Activated naive CD4-positive, alpha-beta T cell treated with anti-CD3 and anti-CD28 coated beads, Interleukin-2, amount 50 U/mL, for 24 hours (primary cell): ENCODE data around the gene INAFM2.

ENCODE experiments used
- H3K27ac Mint-ChIP-seq: one replicate; pipeline ENCODE4 v1.8.0; 2021; ENCODE audit warnings: mild to moderate bottlenecking, mixed read lengths
- H3K27me3 Mint-ChIP-seq: one replicate; pipeline ENCODE4 v1.8.0; 2021; ENCODE audit warnings: mixed read lengths
- H3K36me3 Mint-ChIP-seq: one replicate; pipeline ENCODE4 v1.8.0; 2021; ENCODE audit warnings: mixed read lengths
- H3K4me1 Mint-ChIP-seq: one replicate; pipeline ENCODE4 v1.8.0; 2021; ENCODE audit warnings: mixed read lengths
- H3K4me3 Mint-ChIP-seq: one replicate; pipeline ENCODE4 v1.8.0; 2021; ENCODE audit warnings: mild to moderate bottlenecking, mixed read lengths
- H3K9me3 Mint-ChIP-seq: one replicate; pipeline ENCODE4 v1.8.0; 2021; ENCODE audit warnings: mixed read lengths

Gene INAFM2

DNA sequence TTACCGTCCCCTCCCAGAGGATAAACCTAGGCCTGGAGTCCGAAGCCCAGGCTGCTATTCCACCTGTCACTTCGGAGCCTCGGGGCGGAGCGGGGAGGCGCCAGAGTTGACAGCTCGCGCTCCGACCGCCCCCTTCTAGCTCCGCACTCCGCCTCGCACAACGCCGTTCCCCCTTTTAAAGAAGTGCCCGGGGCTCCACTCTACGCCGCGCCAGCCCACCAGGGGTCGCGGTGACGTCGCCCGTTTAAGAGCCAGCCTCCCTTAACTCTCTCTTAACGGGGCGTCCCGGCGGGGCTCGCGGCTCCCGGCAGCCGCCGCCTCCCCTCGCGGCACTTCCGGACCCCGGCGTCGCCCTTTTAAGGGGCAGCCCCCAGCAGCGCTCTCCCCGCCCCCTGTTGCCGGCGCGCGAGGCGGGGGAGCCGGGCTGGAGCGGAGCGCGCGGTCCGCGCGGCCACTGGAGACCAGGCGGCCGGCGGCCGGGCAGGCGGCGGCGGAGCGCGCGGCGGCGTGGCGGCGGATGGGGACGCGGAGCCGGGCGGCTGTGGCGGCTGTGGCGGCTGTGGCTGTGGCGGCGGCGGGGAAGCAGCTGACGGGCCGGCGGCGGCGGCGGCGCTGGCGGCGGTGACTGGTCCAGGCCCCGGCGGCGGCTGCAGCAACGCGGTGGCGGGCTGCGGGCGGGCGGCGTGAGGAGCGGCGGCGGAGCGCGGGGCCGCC, at the start of gene INAFM2:
TSS of gene INAFM2 (plus strand) at position 454 of the 714 bp plus-strand sequence. CDS start 364 bp downstream, outside the sequence.
- H3K4me1 Mint-ChIP-seq, result peaks cover 41% of the 10 kb centered on the region
- no peak within 1 kb of the TSS for H3K27ac Mint-ChIP-seq
- peak within 1 kb of the TSS; percentile 85 for H3K4me3 Mint-ChIP-seq
- no peaks in the 10 kb centered on the region for H3K27me3 Mint-ChIP-seq
- no peaks in the 10 kb centered on the region for H3K9me3 Mint-ChIP-seq
- H3K36me3 Mint-ChIP-seq, result no peaks in the 10 kb centered on the region

DNA sequence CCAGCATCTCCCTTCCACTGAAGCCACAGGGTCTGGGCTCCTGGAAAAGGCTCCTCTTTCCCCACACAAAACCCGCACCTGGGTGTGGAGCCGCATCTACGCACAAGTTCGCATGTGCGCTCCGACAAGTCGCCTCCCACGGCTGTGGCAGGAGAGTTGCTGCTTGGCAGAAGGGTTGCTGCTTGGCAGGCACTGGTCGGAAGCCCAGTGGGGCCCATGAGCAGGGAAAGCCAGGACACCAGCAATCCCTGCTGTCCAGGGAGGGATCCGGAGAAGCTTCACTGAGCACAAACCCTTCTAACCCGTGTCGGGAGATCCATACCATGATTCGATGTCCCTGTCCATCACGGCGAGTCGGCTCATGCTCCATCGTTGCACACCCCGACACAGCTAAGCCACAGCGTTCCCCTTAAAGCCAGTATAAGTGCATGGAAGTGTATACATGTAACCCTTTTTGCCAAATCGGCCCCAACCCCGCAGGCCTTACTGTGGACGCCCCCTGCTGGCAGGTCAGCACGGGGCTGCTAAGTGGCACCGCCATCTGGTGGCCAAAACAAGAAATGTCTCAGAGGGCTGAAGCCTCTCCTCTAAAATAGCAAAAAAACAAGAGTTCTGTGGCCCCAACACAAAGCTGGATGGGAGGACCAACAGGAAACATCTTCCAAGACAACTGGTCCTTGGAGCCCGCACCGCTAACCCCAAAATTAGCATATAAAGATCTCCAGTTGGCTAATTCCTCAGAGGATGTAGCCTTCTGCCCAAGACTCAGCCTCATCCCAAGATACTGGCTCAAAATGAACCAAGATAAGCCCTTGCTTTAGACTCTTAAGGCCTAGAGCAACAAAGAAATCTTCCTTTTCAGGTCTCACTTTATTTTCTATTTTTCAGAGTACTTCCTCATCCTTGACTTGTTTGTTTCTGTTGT, 48.9 kb upstream of the INAFM2 start:
- H3K4me3 Mint-ChIP-seq, result no peak overlapping the region
- H3K4me1 Mint-ChIP-seq, result no peaks in the 10 kb centered on the region
- no peaks in the 10 kb centered on the region for H3K36me3 Mint-ChIP-seq
- H3K9me3 Mint-ChIP-seq, result no peaks in the 10 kb centered on the region
- H3K27ac Mint-ChIP-seq, result peak overlapping the region; percentile 70
- peaks cover 8% of the 10 kb centered on the region for H3K27me3 Mint-ChIP-seq

GRCh38 chr15:40275523-40275922, 48.0 kb upstream of the INAFM2 start:
- Mint-ChIP-seq H3K27me3 (peaks cover 10% of the 10 kb centered on the region), H3K36me3 (no peaks in the 10 kb centered on the region), H3K9me3 (no peaks in the 10 kb centered on the region), H3K4me1 (no peaks in the 10 kb centered on the region), H3K4me3 (no peak overlapping the region), H3K27ac (no peak overlapping the region)

DNA sequence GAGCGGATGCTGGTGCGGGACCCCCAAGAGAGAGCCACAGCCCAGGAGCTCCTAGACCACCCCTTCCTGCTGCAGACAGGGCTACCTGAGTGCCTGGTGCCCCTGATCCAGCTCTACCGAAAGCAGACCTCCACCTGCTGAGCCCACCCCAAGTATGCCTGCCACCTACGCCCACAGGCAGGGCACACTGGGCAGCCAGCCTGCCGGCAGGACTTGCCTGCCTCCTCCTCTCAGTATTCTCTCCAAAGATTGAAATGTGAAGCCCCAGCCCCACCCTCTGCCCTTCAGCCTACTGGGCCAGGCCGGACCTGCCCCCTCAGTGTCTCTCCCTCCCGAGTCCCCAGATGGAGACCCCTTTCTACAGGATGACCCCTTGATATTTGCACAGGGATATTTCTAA, 47.5 kb upstream of the INAFM2 start:
- Mint-ChIP-seq H3K27me3 (peaks cover 12% of the 10 kb centered on the region), H3K4me3 (no peak overlapping the region), H3K36me3 (no peaks in the 10 kb centered on the region), H3K27ac (no peak overlapping the region), H3K9me3 (no peaks in the 10 kb centered on the region), H3K4me1 (no peaks in the 10 kb centered on the region)

- Mint-ChIP-seq H3K4me3 (no peak overlapping the region), H3K36me3 (no peaks in the 10 kb centered on the region), H3K27ac (no peak overlapping the region), H3K9me3 (no peaks in the 10 kb centered on the region), H3K4me1 (no peaks in the 10 kb centered on the region), H3K27me3 (peaks cover 14% of the 10 kb centered on the region)
Measured at GRCh38 chr15:40276927-40277326, 46.6 kb upstream of the INAFM2 start.

GRCh38 chr15:40277471-40277870, 46.0 kb upstream of the INAFM2 start:
- no peak overlapping the region for H3K27ac Mint-ChIP-seq
- H3K9me3 Mint-ChIP-seq, result no peaks in the 10 kb centered on the region
- no peak overlapping the region for H3K4me3 Mint-ChIP-seq

DNA sequence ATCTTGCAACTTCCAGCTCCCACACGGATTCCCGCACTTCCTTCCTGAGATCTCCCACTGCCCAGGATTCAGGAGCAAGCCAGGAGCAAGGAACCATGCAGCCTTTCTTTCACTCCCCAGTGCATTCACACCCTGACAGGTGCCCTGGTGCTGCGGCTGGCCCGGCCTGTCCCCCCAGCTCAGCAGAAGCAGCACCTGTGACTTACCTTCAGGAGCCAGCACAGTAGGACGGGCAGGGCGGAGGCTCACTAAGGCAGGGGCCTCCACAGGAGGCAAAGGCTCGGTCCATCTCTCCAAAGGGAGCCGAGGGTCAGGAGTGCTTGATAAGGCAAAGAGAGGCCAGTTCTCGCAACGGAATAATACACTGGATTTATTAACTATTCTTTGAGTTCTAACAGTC, 45.5 kb upstream of the INAFM2 start:
- Mint-ChIP-seq H3K36me3 (no peaks in the 10 kb centered on the region), H3K27me3 (peaks cover 14% of the 10 kb centered on the region), H3K4me1 (no peaks in the 10 kb centered on the region), H3K27ac (no peak overlapping the region), H3K4me3 (no peak overlapping the region), H3K9me3 (no peaks in the 10 kb centered on the region)

More at GRCh38 chr15:40277471-40277870, 46.0 kb upstream of the INAFM2 start:
- H3K27me3 Mint-ChIP-seq, result peaks cover 14% of the 10 kb centered on the region
- H3K4me1 Mint-ChIP-seq, result no peaks in the 10 kb centered on the region
- H3K36me3 Mint-ChIP-seq, result no peaks in the 10 kb centered on the region

DNA sequence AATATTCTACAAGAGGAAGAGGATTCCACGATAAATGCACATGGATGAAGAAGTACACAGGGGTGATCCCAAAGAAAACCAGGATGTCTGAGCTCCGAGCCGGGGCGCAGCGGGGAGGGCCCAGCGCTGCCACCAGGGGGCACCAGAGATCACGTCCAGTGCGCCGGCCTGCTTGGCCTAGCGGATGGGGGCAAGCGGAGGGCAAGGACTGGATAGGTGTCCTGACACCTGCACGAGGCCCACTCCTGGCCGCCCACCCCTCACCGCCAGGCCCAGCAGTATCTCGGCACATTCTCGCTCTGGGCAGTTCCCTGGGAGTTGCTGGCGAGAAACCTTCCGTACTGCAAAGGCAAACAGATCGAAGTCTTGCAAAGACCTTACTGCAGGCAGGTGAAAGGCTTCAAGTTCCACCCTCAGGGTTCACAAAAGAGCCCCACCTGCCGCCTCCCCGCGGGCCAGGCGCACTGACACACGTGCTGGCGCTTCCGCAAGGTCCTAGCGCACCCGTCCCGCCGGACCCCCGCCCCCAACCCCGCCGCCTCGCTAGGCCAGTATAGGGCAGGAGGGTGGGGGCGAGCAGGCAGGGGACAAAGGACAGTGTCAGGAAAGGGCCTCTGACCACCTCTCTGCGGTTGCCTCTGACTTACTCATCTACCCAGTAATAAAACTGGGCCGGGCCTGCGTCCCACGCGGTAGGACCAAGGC, 43.9 kb upstream of the INAFM2 start:
- Mint-ChIP-seq H3K4me1 (no peaks in the 10 kb centered on the region), H3K36me3 (no peaks in the 10 kb centered on the region), H3K9me3 (no peaks in the 10 kb centered on the region), H3K27ac (no peak overlapping the region), H3K4me3 (no peak overlapping the region), H3K27me3 (peaks cover 14% of the 10 kb centered on the region)

DNA sequence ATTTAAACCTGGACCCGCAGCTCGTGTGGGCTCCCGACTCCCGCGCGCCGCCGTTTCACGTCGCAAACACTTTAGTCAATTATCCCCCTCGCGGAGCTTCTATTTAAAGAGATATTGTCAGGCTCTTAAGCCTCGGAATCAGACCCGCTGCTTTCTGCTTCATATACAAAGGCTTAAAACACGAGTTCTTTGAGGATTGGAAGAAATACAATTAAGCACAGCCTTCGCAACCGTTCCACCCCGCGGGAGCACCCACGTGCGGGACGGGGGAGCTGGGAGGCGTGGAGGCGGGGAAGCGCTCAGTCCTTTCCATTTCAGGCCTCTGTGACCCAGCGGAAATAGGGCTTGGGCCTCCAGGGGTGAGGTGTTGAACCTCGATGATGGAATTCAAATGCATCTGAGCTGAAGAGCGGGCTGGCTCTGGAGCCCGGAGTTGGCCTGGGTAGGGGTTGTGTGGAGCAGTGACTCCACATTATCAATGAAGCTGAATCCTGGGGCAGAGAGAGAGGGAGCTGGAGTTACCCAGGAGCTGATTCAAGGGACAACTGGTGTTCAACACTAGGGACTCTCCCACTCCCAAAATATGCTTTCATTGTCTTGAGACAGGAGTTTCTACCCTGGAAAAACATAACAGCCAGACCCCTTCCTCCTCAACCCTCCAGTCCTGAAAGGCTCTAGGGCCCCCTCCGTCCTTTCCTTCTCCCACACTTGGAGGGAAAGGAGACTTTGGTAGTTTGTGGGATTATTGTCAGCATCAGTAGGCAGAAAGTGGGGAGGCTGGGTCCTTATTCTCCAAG, 43.0 kb upstream of the INAFM2 start:
- peaks cover 14% of the 10 kb centered on the region for H3K27me3 Mint-ChIP-seq

DNA sequence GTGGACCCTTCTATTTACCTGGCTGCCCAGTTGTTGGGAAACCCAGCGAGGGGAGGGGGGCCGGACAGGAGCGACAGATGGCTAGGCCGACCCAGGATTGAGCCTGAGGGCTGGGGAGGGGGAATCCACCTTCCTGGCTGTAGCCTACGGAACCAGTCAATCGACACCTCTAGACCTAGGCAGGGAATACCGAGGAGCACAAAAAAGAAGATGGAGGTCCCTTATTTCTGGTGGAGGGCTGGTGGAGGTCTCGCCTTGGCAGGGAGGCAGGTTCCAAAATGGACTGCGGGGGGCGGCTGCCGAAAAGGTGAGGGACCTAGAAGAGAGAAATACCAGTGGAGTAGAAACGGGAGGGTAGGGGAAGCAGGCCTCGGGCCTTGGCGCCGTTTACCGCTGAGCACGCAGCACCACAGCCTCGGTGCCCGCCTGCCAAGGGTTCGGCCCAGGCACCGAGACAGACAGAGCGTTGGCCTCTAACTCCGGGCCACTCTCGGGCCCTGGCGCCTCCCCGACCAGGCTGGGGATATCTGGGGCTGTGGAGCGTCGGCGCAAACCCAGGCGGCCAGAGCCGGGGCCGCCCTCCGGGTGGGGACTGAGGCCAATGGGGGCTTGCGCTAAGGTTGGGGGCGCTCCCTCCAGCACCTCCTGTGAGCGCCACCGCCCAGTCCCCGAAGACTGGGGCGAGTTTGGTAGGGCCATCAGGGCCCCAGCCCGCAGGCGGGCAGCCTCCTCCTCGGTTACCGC, 42.3 kb upstream of the INAFM2 start:
- H3K36me3 Mint-ChIP-seq, result no peaks in the 10 kb centered on the region
- H3K27me3 Mint-ChIP-seq, result peaks cover 14% of the 10 kb centered on the region
- peak overlapping the region; percentile 76 for H3K4me3 Mint-ChIP-seq
- no peak overlapping the region for H3K27ac Mint-ChIP-seq
- H3K4me1 Mint-ChIP-seq, result no peaks in the 10 kb centered on the region
- H3K9me3 Mint-ChIP-seq, result no peaks in the 10 kb centered on the region

More for the DNA sequence above, 43.0 kb upstream of the INAFM2 start:
- Mint-ChIP-seq H3K36me3 (no peaks in the 10 kb centered on the region), H3K4me3 (peak overlapping the region; percentile 76), H3K4me1 (no peaks in the 10 kb centered on the region), H3K9me3 (no peaks in the 10 kb centered on the region), H3K27ac (no peak overlapping the region)

GRCh38 chr15:40281801-40282146, 41.7 kb upstream of the INAFM2 start:
- Mint-ChIP-seq H3K4me3 (no peak overlapping the region), H3K27ac (no peak overlapping the region), H3K36me3 (no peaks in the 10 kb centered on the region), H3K4me1 (no peaks in the 10 kb centered on the region), H3K27me3 (peaks cover 13% of the 10 kb centered on the region), H3K9me3 (no peaks in the 10 kb centered on the region)

DNA sequence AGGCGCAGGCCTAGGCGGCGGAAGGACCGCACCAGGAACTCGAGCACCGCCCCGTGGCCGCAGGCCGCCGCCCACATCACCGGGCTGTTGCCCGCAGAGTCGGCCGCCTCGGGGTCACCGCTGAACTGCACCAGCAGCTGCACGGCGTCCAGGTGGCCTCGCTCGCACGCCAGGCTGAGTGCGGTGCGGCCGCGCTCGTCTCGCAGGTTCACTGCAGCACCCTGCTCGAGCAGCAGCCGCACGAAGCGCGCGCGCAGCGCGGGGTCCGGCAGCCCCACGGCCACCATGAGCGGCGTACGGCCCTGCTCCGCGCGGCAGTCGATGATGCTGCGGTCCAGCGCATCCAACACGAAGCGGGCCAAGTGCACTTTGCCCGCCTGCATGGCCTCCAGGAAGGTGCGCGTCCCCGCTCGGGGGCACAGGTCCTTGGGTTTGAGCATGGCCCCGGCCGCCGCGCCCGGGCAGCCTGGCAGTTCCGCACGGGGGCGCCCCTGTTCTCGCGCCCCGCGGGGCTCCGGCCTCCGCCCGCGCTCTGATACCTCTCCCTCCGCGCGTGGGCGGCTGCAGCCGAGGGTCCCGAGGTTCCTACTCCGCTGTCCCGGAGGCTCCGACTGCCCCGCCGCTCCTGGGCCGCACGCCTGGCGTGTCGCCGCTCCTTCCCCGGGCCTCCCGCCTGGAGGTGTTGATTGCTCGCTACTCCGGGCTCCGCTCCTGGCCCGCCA, 41.2 kb upstream of the INAFM2 start:
- Mint-ChIP-seq H3K36me3 (no peaks in the 10 kb centered on the region), H3K4me3 (peak overlapping the region; percentile 71), H3K4me1 (no peaks in the 10 kb centered on the region), H3K27ac (no peak overlapping the region), H3K9me3 (no peaks in the 10 kb centered on the region), H3K27me3 (peaks cover 12% of the 10 kb centered on the region)

DNA sequence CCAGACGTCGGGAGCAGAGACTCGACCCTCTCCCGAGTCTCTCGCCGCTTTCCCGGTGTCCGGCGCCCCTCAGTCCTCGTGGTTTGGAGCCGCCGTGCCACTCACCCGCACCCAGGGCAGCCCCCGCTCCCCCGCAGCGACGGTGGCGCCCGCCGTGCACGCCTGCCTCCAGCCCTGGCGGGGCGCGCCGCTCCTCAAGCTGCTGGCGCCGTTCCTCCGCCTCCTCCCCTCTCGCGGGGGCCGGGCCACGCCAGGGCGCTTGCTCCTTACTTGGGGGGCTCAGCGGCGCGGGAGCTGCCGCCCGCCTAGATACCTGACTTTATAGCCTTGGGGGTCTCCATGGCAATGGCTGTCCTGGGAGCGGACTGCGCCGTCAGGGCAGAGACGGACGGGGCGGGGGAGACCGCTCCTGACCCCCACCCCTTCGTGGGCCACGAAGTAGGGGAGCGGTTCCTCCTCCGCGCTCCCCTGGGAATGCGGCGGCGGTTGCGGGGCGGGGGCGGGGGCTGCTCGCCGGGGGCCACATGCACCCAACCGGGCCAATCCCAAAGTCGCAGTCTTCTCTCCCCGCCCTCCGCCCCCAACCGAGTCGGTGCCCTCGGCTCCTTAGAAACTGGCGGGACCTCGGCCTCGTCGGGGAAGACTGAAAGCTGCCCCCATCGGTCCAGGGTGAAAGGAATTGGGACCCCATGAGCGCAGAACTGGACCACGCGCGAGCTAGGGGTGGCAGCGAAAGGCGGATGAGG, 40.5 kb upstream of the INAFM2 start, which contains the start of gene ANKRD63:
TSS of gene ANKRD63 (minus strand) at position 196 of the 746 bp plus-strand sequence. CDS start 478 bp downstream, outside the sequence.
- Mint-ChIP-seq H3K27ac (no peak within 1 kb of the TSS), H3K27me3 (peaks cover 11% of the 10 kb centered on the region), H3K9me3 (no peaks in the 10 kb centered on the region), H3K36me3 (no peaks in the 10 kb centered on the region), H3K4me3 (peak within 1 kb of the TSS; percentile 71), H3K4me1 (no peaks in the 10 kb centered on the region)
